Measurements from ENCODE around the gene TRIM66. TPM values are rescaled to one million over a fixed set of nuclear protein-coding genes. Genes with fewer than 3 reads are reported as not detected.

TRIM66 gene
- total RNA-seq, 4 donors from 2014 or later = 2.2 to 5.4 (median 3.1) TPM

DNA sequence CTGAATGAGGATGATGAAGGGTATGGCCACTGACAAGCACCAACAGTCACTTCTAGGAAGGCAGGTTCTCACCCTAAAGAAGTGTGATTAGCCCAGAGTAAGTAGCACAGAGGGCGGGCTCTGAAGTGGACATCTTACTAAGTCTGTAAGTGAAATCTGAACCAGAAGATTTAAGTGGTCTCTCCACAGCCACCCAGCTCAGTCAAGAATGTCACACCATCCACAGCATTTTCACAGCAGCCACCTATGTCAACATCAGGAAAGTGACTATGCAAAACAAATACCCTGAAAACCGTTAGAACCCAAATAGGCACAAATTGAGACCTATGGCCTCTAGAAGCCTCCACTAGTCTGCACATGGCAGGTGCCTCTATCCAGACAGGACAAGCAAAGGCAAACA is 65.4 kb downstream of the TRIM66 start:
- intact Hi-C loops (cut with DNase I) = no loop called here
- Histone ChIP-seq H3K4me1 (peaks cover 0 to 14% (median 0%) of the 10 kb centered on the region in 4 donors), H3K27me3 (no peaks in the 10 kb centered on the region), H3K27ac (replicated peaks in 1 of 4) (no peak overlapping the region), H3K36me3 (peaks cover 4 to 76% (median 24%) of the 10 kb centered on the region in 4 donors), H3K4me3 (no peak overlapping the region), H3K9me3 (no peaks in the 10 kb centered on the region)
- 72% methylated on average over 2 of the region's 2 CpGs for WGBS
- no peak for DNase-seq (ENCODE audit: extremely low spot score)
- TF ChIP-seq CTCF (IDR thresholded peaks at IDR 0.05) = no peak
- no peak for TF ChIP-seq POLR2A (IDR thresholded peaks at IDR 0.05; ENCODE audit: low read depth)
- no peak for TF ChIP-seq POLR2AphosphoS5 (IDR thresholded peaks at IDR 0.05)
- no peak for TF ChIP-seq EP300 (IDR thresholded peaks at IDR 0.05)

GRCh38 chr11:8615291-8616032 is 67.0 kb downstream of the TRIM66 start:
- Histone ChIP-seq H3K27me3 (no peaks in the 10 kb centered on the region), H3K4me3 (no peak overlapping the region), H3K27ac (replicated peaks in 1 of 4) (no peak overlapping the region), H3K9me3 (no peaks in the 10 kb centered on the region), H3K4me1 (peaks cover 0 to 24% (median 6%) of the 10 kb centered on the region in 4 donors), H3K36me3 (peaks cover 4 to 60% (median 18%) of the 10 kb centered on the region in 4 donors)
- no peak for TF ChIP-seq EP300 (IDR thresholded peaks at IDR 0.05)
- no peak for TF ChIP-seq POLR2AphosphoS5 (IDR thresholded peaks at IDR 0.05)
- TF ChIP-seq CTCF (IDR thresholded peaks at IDR 0.05) = no peak
- no peak for TF ChIP-seq POLR2A (IDR thresholded peaks at IDR 0.05; ENCODE audit: low read depth)
- intact Hi-C loops (cut with DNase I) = no loop called here
- no peak for DNase-seq (ENCODE audit: extremely low spot score)
- 94% methylated on average over 3 of the region's 4 CpGs for WGBS

DNA sequence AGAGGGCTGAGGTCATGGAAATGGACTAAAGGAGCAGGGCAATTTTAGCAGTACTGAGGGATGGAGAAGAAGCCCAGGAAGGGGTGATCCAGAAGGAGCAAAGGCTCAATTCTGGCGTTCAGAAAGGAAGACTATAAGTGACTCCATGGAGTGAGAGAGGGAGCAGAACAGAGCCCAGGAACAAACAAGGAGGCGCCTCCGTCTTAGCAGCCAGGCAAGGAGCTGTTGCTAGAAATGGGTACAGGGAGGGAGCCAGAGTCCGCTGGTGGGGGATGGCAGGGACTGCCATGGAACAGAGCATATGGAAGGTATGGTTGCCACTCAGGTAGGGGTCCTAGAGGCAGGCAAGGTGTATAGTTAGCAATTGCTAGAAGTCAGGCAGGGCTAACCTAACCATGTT is 68.0 kb downstream of the TRIM66 start:
- Histone ChIP-seq H3K9me3 (no peaks in the 10 kb centered on the region), H3K36me3 (peaks cover 4 to 50% (median 18%) of the 10 kb centered on the region in 4 donors), H3K4me1 (peaks cover 0 to 29% (median 6%) of the 10 kb centered on the region in 4 donors), H3K4me3 (no peak overlapping the region), H3K27me3 (no peaks in the 10 kb centered on the region), H3K27ac (replicated peaks in 1 of 4) (no peak overlapping the region)
- no peak for DNase-seq (ENCODE audit: extremely low spot score)
- TF ChIP-seq EP300 (IDR thresholded peaks at IDR 0.05) (no peak), POLR2A (IDR thresholded peaks at IDR 0.05; ENCODE audit: low read depth) (no peak), POLR2AphosphoS5 (IDR thresholded peaks at IDR 0.05) (no peak), CTCF (IDR thresholded peaks at IDR 0.05) (no peak)
- 92% methylated on average over 4 of the region's 4 CpGs for WGBS
- intact Hi-C loops (cut with DNase I) = no loop called here

- peaks cover under 1 to 35% (median 15%) of the 10 kb centered on the region in 4 donors for H3K36me3 ChIP-seq
- TF ChIP-seq POLR2A (IDR thresholded peaks at IDR 0.05; ENCODE audit: low read depth) (no peak), POLR2AphosphoS5 (IDR thresholded peaks at IDR 0.05) (no peak), EP300 (IDR thresholded peaks at IDR 0.05) (no peak), CTCF (IDR thresholded peaks at IDR 0.05) (no peak)
- no peaks in the 10 kb centered on the region for H3K27me3 ChIP-seq
- no peak overlapping the region for H3K4me3 ChIP-seq
- no peak overlapping the region for H3K27ac ChIP-seq (replicated peaks in 1 of 4)
- intact Hi-C loops (cut with DNase I) = no loop called here
- H3K9me3 ChIP-seq = no peaks in the 10 kb centered on the region
- peaks cover 0 to 29% (median 6%) of the 10 kb centered on the region in 4 donors for H3K4me1 ChIP-seq
- peak; percentile 68 for DNase-seq (ENCODE audit: extremely low spot score)
- 75% methylated on average over 1 of the region's 1 CpG for WGBS
These were observed 69.4 kb downstream of the TRIM66 start for GRCh38 chr11:8613036-8613435.
